GM23338 (cell line): ENCODE results near the gene TIRAP. TPM values are rescaled to one million over a fixed set of nuclear protein-coding genes. Genes with fewer than 3 reads are reported as not detected.

Source experiments
- ATAC-seq: fragments of 200-7000 bp; cut with Tn5 transposase; 3 replicates; pipeline ENCODE4 v1.9.1; 2020
- DNase-seq: peaks from one replicate; pipeline ENCODE4 v3.0.0-alpha.2; 2015; ENCODE audit warnings: low spot score
- H2AFZ ChIP-seq: fragments of 200-600 bp; sonication (generic); 2 replicates; pipeline ENCODE4 v1.8.0; 2016; ENCODE audit warnings: antibody characterized with exemption, mild to moderate bottlenecking, moderate library complexity
- H3F3A ChIP-seq: fragments of 200-600 bp; sonication (generic); replicated peaks from 2 replicates; pipeline ENCODE4 v1.8.0; 2017; ENCODE audit warnings: antibody characterized with exemption, mixed run types, low read depth
- H3K27ac ChIP-seq: fragments of 200-600 bp; sonication (generic); 2 replicates; pipeline ENCODE4 v1.6.1; 2016; ENCODE audit warnings: low read depth
- H3K27me3 ChIP-seq: fragments of 200-600 bp; sonication (generic); 2 replicates; pipeline ENCODE4 v1.8.0; 2016; ENCODE audit warnings: mild to moderate bottlenecking, mixed run types, moderate library complexity; ENCODE audit not compliant: insufficient read depth
- H3K36me3 ChIP-seq: fragments of 200-600 bp; sonication (generic); 2 replicates; pipeline ENCODE4 v1.8.0; 2016; ENCODE audit warnings: mild to moderate bottlenecking; ENCODE audit not compliant: insufficient read depth
- H3K4me1 ChIP-seq: fragments of 200-600 bp; sonication (generic); 2 replicates; pipeline ENCODE4 v1.8.0; 2016; ENCODE audit warnings: mild to moderate bottlenecking, moderate library complexity; ENCODE audit not compliant: insufficient read depth
- H3K4me2 ChIP-seq: fragments of 200-600 bp; sonication (generic); 2 replicates; pipeline ENCODE4 v1.7.1; 2017; ENCODE audit warnings: mixed run types
- H3K4me3 ChIP-seq: fragments of 200-600 bp; sonication (generic); 2 replicates; pipeline ENCODE4 v1.6.1; 2016; ENCODE audit warnings: mixed run types
- H3K79me2 ChIP-seq: fragments of 200-600 bp; sonication (generic); replicated peaks from 2 replicates; pipeline ENCODE4 v1.8.0; 2017; ENCODE audit warnings: mild to moderate bottlenecking; ENCODE audit not compliant: insufficient read depth
- H3K9me2 ChIP-seq: fragments of 200-600 bp; sonication (generic); 2 replicates; pipeline ENCODE4 v1.8.0; 2017; ENCODE audit not compliant: insufficient read depth
- H4K20me1 ChIP-seq: fragments of 200-600 bp; sonication (generic); replicated peaks from 2 replicates; pipeline ENCODE4 v1.8.0; 2017; ENCODE audit warnings: mild to moderate bottlenecking; ENCODE audit not compliant: insufficient read depth
- H3K27ac Mint-ChIP-seq: 2 replicates; pipeline ENCODE4 v1.8.0; 2020; ENCODE audit warnings: inconsistent platforms, mild to moderate bottlenecking, moderate library complexity, mixed read lengths
- H3K27me3 Mint-ChIP-seq: 3 replicates; pipeline ENCODE4 v1.8.0; 2022; ENCODE audit warnings: low read depth, mild to moderate bottlenecking, moderate library complexity, mixed read lengths, inconsistent platforms; ENCODE audit not compliant: insufficient read depth, poor library complexity
- H3K36me3 Mint-ChIP-seq: 3 replicates; pipeline ENCODE4 v1.8.0; 2021; ENCODE audit warnings: low read depth, mild to moderate bottlenecking, inconsistent platforms, moderate library complexity, mixed read lengths
- H3K4me1 Mint-ChIP-seq: 3 replicates; pipeline ENCODE4 v1.8.0; 2020; ENCODE audit warnings: mild to moderate bottlenecking, inconsistent platforms, mixed read lengths
- H3K4me3 Mint-ChIP-seq: 3 replicates; pipeline ENCODE4 v1.8.0; 2021; ENCODE audit warnings: moderate library complexity, mild to moderate bottlenecking, inconsistent platforms, mixed read lengths
- H3K9me3 Mint-ChIP-seq: 3 replicates; pipeline ENCODE4 v1.8.0; 2020; ENCODE audit warnings: moderate library complexity, mild to moderate bottlenecking, inconsistent platforms, mixed read lengths
- CREB1 ChIP-seq: fragments of 250-450 bp; sonication (Bioruptor Pico); IDR thresholded peaks from 2 replicates; pipeline ENCODE4 v1.5.0; 2020; ENCODE audit warnings: low read depth, mild to moderate bottlenecking, moderate library complexity
- CTCF ChIP-seq, 2 experiments: fragments of 200-600 bp in 1 of 2; sonication (generic) in 1 of 2; conservative IDR thresholded peaks; 2 replicates each; pipeline versions ENCODE4 v1.5.1 to v1.6.1; 2016 to 2017; ENCODE audit warnings: antibody characterized with exemption in 2 of 2, low read depth in 2 of 2, mild to moderate bottlenecking in 2 of 2, moderate library complexity in 1 of 2
- ETS1 ChIP-seq: IDR thresholded peaks from 2 replicates; pipeline ENCODE4 v1.6.1; 2016; ENCODE audit warnings: antibody characterized with exemption
- EZH2phosphoT487 ChIP-seq: fragments of 200-600 bp; sonication (generic); IDR thresholded peaks from one replicate; pipeline ENCODE4 v1.8.1; 2018; ENCODE audit warnings: antibody characterized with exemption; ENCODE audit not compliant: unreplicated experiment
- JUNB ChIP-seq: IDR thresholded peaks from one replicate; pipeline ENCODE4 v1.6.1; 2016; ENCODE audit warnings: antibody characterized with exemption; ENCODE audit not compliant: unreplicated experiment
- NANOG ChIP-seq: IDR thresholded peaks from 2 replicates; pipeline ENCODE4 v1.6.1; 2016; ENCODE audit warnings: antibody characterized with exemption, borderline replicate concordance
- POLR2AphosphoS5 ChIP-seq: IDR thresholded peaks from 2 replicates; pipeline ENCODE4 v1.6.1; 2016; ENCODE audit warnings: antibody characterized with exemption, low read depth
- REST ChIP-seq: IDR thresholded peaks from one replicate; pipeline ENCODE4 v1.6.1; 2018; ENCODE audit warnings: antibody characterized with exemption; ENCODE audit not compliant: unreplicated experiment
- STAT1 ChIP-seq: IDR thresholded peaks from one replicate; pipeline ENCODE4 v1.6.1; 2016; ENCODE audit warnings: antibody characterized with exemption; ENCODE audit not compliant: unreplicated experiment
- ZNF114 ChIP-seq: fragments of 250-450 bp; sonication (Bioruptor Pico); IDR thresholded peaks from 2 replicates; pipeline ENCODE4 v1.5.0; 2020; ENCODE audit warnings: mild to moderate bottlenecking, moderate library complexity
- ZNF331 ChIP-seq: fragments of 250-450 bp; sonication (Bioruptor Pico); IDR thresholded peaks from 2 replicates; pipeline ENCODE4 v1.5.0; 2020; ENCODE audit warnings: low read depth, mild to moderate bottlenecking, moderate library complexity
- ZNF462 ChIP-seq: fragments of 250-450 bp; sonication (Bioruptor Pico); IDR thresholded peaks from 2 replicates; pipeline ENCODE4 v1.5.0; 2020; ENCODE audit warnings: mild to moderate bottlenecking, moderate library complexity
- polyA plus RNA-seq: library from polyadenylated mRNA; unstranded; fragments of >200 nt; fragmentation: Nextera tagmentation; extraction: Ambion mirVana; gene quantifications from 2 replicates; pipeline ENCODE4 v1.2.1, GENCODE V29; 2016
- total RNA-seq: library from RNA; depleted of rRNA; stranded (reverse); fragments of >200 nt; shearing (Covaris generic); gene quantifications from 2 replicates; pipeline ENCODE4 v1.2.3, GENCODE V29; 2014

The TIRAP gene
- total and polyA plus RNA-seq, 2 experiments from 2014 or later, result 1.1 to 3.4 TPM

GRCh38 chr11:126317432-126317755, 34.5 kb downstream of the TIRAP start (continued):
- no peak for TF ChIP-seq ZNF462 (CRISPR knock-in tag)
- TF ChIP-seq CREB1 (CRISPR knock-in tag), result no peak
- TF ChIP-seq NANOG, result no peak
- TF ChIP-seq JUNB, result no peak
- TF ChIP-seq EZH2phosphoT487, result no peak
- TF ChIP-seq ZNF114 (CRISPR knock-in tag), result no peak
- no peak for TF ChIP-seq STAT1

GRCh38 chr11:126317756-126318573, 35.1 kb downstream of the TIRAP start:
- Histone ChIP-seq H3K27ac (no peak overlapping the region), H3K4me1 (no peaks in the 10 kb centered on the region), H3K36me3 (no peaks in the 10 kb centered on the region), H3K27me3 (no peaks in the 10 kb centered on the region), H4K20me1 (no peaks in the 10 kb centered on the region), H3K4me2 (no peak overlapping the region), H3K9me2 (no peaks in the 10 kb centered on the region), H3K79me2 (no peaks in the 10 kb centered on the region; the same call in 1 of the 2 replicates), H3K4me3 (no peak overlapping the region), H3F3A (no peaks in the 10 kb centered on the region), H2AFZ (no peak overlapping the region)
- no peaks in the 10 kb centered on the region for H3K4me1 Mint-ChIP-seq
- H3K27me3 Mint-ChIP-seq, result no peaks in the 10 kb centered on the region
- no peak overlapping the region for H3K4me3 Mint-ChIP-seq
- DNase-seq, result no peak
- ATAC-seq, result no peak
- H3K9me3 Mint-ChIP-seq, result no peaks in the 10 kb centered on the region
- peaks cover 19% of the 10 kb centered on the region for H3K36me3 Mint-ChIP-seq
- no peak overlapping the region for H3K27ac Mint-ChIP-seq
- TF ChIP-seq EZH2phosphoT487, result no peak
- TF ChIP-seq JUNB, result no peak
- TF ChIP-seq POLR2AphosphoS5, result no peak
- TF ChIP-seq ZNF331 (CRISPR knock-in tag), result no peak
- no peak for TF ChIP-seq ETS1
- TF ChIP-seq STAT1, result no peak
- no peak for TF ChIP-seq REST
- TF ChIP-seq ZNF114 (CRISPR knock-in tag), result no peak
- no peak for TF ChIP-seq CTCF (conservative IDR thresholded peaks at IDR 0.05; ENCODE audit: low read depth in 2 of 2)
